Brain pericyte (primary cell): ENCODE results near the gene UQCRFS1.
"Not testable (repeated sequence)": the region's sequence is repeated elsewhere in the genome, so short reads cannot be mapped to it uniquely, and the experiment has no call there.

Experiments used
- DNase-seq: peaks from one replicate; pipeline ENCODE4 v3.0.0-alpha.2; 2012; ENCODE audit warnings: low read depth, low spot score

The UQCRFS1 gene

GRCh38 chr19:29214411-29214810, 1.5 kb upstream of the UQCRFS1 start:
- no peak for DNase-seq

GRCh38 chr19:29212356-29212647, 649 bp downstream of the UQCRFS1 start:
- DNase-seq = no peak

GRCh38 chr19:29211562-29212355, 1.2 kb downstream of the UQCRFS1 start:
- no peak for DNase-seq

GRCh38 chr19:29211041-29211440, 1.9 kb downstream of the UQCRFS1 start:
- DNase-seq = not testable (repeated sequence)

- not testable (repeated sequence) for DNase-seq
These were observed 2.4 kb downstream of the UQCRFS1 start for GRCh38 chr19:29210502-29210901.

- not testable (repeated sequence) for DNase-seq
These were observed 5.4 kb downstream of the UQCRFS1 start for GRCh38 chr19:29207403-29208187.

GRCh38 chr19:29206453-29206852, 6.5 kb downstream of the UQCRFS1 start:
- DNase-seq = no peak

GRCh38 chr19:29202281-29202680, 10.7 kb downstream of the UQCRFS1 start:
- no peak for DNase-seq

GRCh38 chr19:29201855-29202254, 11.1 kb downstream of the UQCRFS1 start:
- DNase-seq = no peak

GRCh38 chr19:29194658-29195057, 18.3 kb downstream of the UQCRFS1 start:
- no peak for DNase-seq

GRCh38 chr19:29193155-29193554, 19.8 kb downstream of the UQCRFS1 start:
- no peak for DNase-seq

- no peak for DNase-seq
These were observed 21.9 kb downstream of the UQCRFS1 start for GRCh38 chr19:29191005-29191404.

- no peak for DNase-seq
These were observed 24.0 kb downstream of the UQCRFS1 start for GRCh38 chr19:29189033-29189360.

- no peak for DNase-seq
These were observed 24.5 kb downstream of the UQCRFS1 start for GRCh38 chr19:29188289-29189032.

- no peak for DNase-seq
These were observed 25.3 kb downstream of the UQCRFS1 start for GRCh38 chr19:29187676-29188075.

GRCh38 chr19:29185427-29185826, 27.5 kb downstream of the UQCRFS1 start:
- no peak for DNase-seq

- no peak for DNase-seq
These were observed 35.8 kb downstream of the UQCRFS1 start for GRCh38 chr19:29176981-29177754.

GRCh38 chr19:29173896-29174295, 39.1 kb downstream of the UQCRFS1 start:
- DNase-seq = no peak

GRCh38 chr19:29172302-29172701, 40.6 kb downstream of the UQCRFS1 start:
- no peak for DNase-seq

- DNase-seq = no peak
These were observed 41.4 kb downstream of the UQCRFS1 start for GRCh38 chr19:29171525-29171924.

- no peak for DNase-seq
These were observed 42.4 kb downstream of the UQCRFS1 start for GRCh38 chr19:29170554-29170953.

GRCh38 chr19:29162694-29163093, 50.3 kb downstream of the UQCRFS1 start:
- no peak for DNase-seq
